ENCODE data around the gene CADM4.

- no peak for TF ChIP-seq TCF7L2 (IDR thresholded peaks at IDR 0.05; ENCODE audit: low read depth, low read length)
- no peak for TF ChIP-seq POLR2A (conservative IDR thresholded peaks at IDR 0.05)
- TF ChIP-seq FOXM1 (IDR thresholded peaks at IDR 0.05; ENCODE audit: low read depth): no peak
- TF ChIP-seq FOXM1 (CRISPR knock-in tag; IDR thresholded peaks at IDR 0.05; ENCODE audit: low read depth): no peak
- TF ChIP-seq CREM (IDR thresholded peaks at IDR 0.05; ENCODE audit: low read depth): no peak
- TF ChIP-seq THAP12 (CRISPR knock-in tag; IDR thresholded peaks at IDR 0.05): no peak
Measured at GRCh38 chr19:43675906-43676305, 36.3 kb upstream of the CADM4 start.
